Fibroblast of skin of left quadriceps (primary cell): ENCODE measurements around the gene DPEP1.
A peak's percentile ranks its signal among the peaks of the same experiment; 100 is the strongest.
"Not testable (repeated sequence)": the region's sequence is repeated elsewhere in the genome, so short reads cannot be mapped to it uniquely, and the experiment has no call there.

Experiments used
- DNase-seq, 2 experiments: peaks; one replicate each; pipeline ENCODE4 v3.0.0-alpha.2; 2013; ENCODE audit warnings: low read depth in 2 of 2

DPEP1 gene

GRCh38 chr16:89577055-89577759 lies 36.2 kb upstream of the DPEP1 start:
- DNase-seq, result no peak

GRCh38 chr16:89579351-89579750 lies 34.1 kb upstream of the DPEP1 start:
- no peak for DNase-seq

GRCh38 chr16:89581045-89581695 lies 32.3 kb upstream of the DPEP1 start:
- peak; percentile 91 to 93 for DNase-seq

GRCh38 chr16:89581861-89582563 lies 31.4 kb upstream of the DPEP1 start:
- no peak for DNase-seq

- no peak for DNase-seq
Observed at GRCh38 chr16:89582614-89583196, 30.7 kb upstream of the DPEP1 start.

GRCh38 chr16:89583197-89583894 lies 30.1 kb upstream of the DPEP1 start:
- no peak for DNase-seq

GRCh38 chr16:89583895-89584644 lies 29.4 kb upstream of the DPEP1 start:
- DNase-seq, result no peak

- no peak for DNase-seq
Observed at GRCh38 chr16:89584768-89585549, 28.5 kb upstream of the DPEP1 start.

GRCh38 chr16:89586218-89586617 lies 27.2 kb upstream of the DPEP1 start:
- DNase-seq, result no peak

- DNase-seq, result no peak
Observed at GRCh38 chr16:89586853-89587252, 26.6 kb upstream of the DPEP1 start.

- DNase-seq, result not testable (repeated sequence)
Observed at GRCh38 chr16:89587676-89588075, 25.8 kb upstream of the DPEP1 start.

- no peak for DNase-seq
Observed at GRCh38 chr16:89588413-89589109, 24.9 kb upstream of the DPEP1 start.

GRCh38 chr16:89589241-89589926 lies 24.1 kb upstream of the DPEP1 start:
- no peak for DNase-seq

GRCh38 chr16:89593841-89594240 lies 19.6 kb upstream of the DPEP1 start:
- DNase-seq, result no peak

- no peak for DNase-seq
Observed at GRCh38 chr16:89595330-89596060, 17.9 kb upstream of the DPEP1 start.

GRCh38 chr16:89596061-89596689 lies 17.3 kb upstream of the DPEP1 start:
- no peak for DNase-seq

- no peak for DNase-seq
Observed at GRCh38 chr16:89596957-89597649, 16.3 kb upstream of the DPEP1 start.
